ENCODE data around the gene ZNF213.

Gene ZNF213

DNA sequence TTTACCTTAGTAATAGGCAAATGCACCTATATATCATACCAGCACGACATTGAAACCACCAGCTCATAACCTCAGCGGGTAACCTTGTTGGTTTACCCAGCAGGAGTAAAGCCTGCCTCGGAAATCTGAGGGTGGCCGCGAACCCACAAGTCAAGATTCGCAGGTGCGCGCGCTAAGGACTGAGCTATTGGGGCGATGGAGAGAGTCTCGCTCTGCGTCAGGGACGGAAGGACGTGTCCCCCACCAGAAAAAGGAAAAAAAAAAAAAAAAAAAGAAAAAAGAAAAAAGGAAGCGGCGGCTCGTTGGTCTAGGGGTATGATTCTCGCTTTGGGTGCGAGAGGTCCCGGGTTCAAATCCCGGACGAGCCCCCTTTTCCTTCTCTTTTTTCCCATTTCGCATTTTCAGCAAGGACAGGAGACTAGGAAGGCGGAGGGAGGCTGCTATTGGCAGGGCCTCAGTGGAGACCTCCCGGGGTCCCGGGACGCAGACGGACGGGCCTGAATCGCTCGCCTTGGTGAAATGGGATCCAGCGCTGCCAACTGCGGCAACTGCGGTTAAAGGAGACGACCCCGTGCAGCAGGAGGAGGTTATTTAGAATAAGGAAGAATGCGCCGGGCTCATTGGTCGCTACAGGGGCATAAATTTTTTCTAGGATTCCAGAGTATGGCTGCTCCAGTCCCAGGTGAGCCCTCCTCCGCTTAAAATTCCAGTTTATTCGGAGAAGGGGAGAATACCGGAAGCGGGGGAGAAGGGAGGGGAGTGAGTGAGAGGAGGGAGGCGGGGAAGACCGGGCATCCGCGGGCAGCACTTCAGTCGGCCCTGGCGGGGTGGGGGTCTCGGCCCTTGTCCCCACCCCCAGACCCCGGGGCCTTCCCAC is 53.2 kb downstream of the ZNF213 start, which contains the start of gene OR1F1 (continued):
- no peak; the same call in 1 of the 2 replicates for TF ChIP-seq YY1 (tag by site-specific recombination; IDR thresholded peaks at IDR 0.05)
- TF ChIP-seq ZBTB48 (tag by site-specific recombination; IDR thresholded peaks at IDR 0.05) = no peak
- 0 out of 2 replicates have a peak, but pooled peaks have one; percentile 38 for TF ChIP-seq ZNF76 (tag by site-specific recombination; IDR thresholded peaks at IDR 0.05; ENCODE audit: borderline replicate concordance, low read depth)

DNA sequence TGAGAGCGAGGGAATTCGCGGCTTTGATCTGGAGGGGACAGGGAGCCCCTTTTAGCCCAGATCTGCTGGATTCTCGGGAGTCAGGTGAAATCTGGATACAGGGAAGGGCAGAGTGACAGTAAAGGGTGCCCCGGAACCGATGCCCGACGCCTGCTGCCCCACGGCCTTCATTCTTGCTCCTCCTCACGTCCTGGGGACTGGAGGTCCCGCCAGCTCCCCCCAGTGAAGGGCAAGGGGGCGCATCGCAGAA is 53.8 kb downstream of the ZNF213 start:
- ChIA-PET POLR2A (interaction anchor here (1.0 to 2.8 kb wide), 4 partner anchors 12 to 212 kb away, joined by 3 to 29 read pairs (median 6); partner anchors contain the start of genes ZNF174 and ZSCAN32), CTCF (interaction anchor here (0.6 to 1.0 kb wide), 3 partner anchors 17 to 77 kb away, joined by 3 read pairs; no protein-coding TSS in a partner anchor)
- H3K27ac ChIP-seq (ENCODE audit: extremely low read depth, low read depth, low read length) = peak overlapping the region; percentile 74; the same call in 1 of the 2 replicates
- no peaks in the 10 kb centered on the region for H3K9me3 ChIP-seq (ENCODE audit: control insufficient read depth, insufficient read depth, low read depth, low read length)
- no peaks in the 10 kb centered on the region for H3K4me1 ChIP-seq (ENCODE audit: control insufficient read depth, insufficient read depth, low read length)
- peak overlapping the region; percentile 77 for H3K4me3 ChIP-seq (ENCODE audit: low read depth, low read length)
- H3K36me3 ChIP-seq (ENCODE audit: control insufficient read depth in 2 of 2, insufficient read depth in 1 of 2, low read length in 2 of 2) = no peaks in the 10 kb centered on the region
- TF ChIP-seq ZBTB20 (tag by site-specific recombination; IDR thresholded peaks at IDR 0.05) (peak; percentile 81), ZFP41 (tag by site-specific recombination; IDR thresholded peaks at IDR 0.05; ENCODE audit: borderline replicate concordance) (no peak), HIC1 (tag by site-specific recombination; IDR thresholded peaks at IDR 0.05) (0 out of 2 replicates have a peak, but pooled peaks have one; percentile 38), ZNF544 (tag by site-specific recombination; IDR thresholded peaks at IDR 0.05) (no peak), ZNF433 (tag by site-specific recombination; IDR thresholded peaks at IDR 0.05; ENCODE audit: low read depth) (no peak), ZBTB8A (tag by site-specific recombination; IDR thresholded peaks at IDR 0.05) (peak; percentile 83), EGR2 (tag by site-specific recombination; IDR thresholded peaks at IDR 0.05; ENCODE audit: low read depth) (peak; percentile 2; the same call in 1 of the 2 replicates), ZBTB11 (tag by site-specific recombination; conservative IDR thresholded peaks at IDR 0.05; ENCODE audit: low read depth) (no peak), ZNF654 (tag by site-specific recombination; IDR thresholded peaks at IDR 0.05; ENCODE audit: low read depth) (no peak), ZSCAN30 (tag by site-specific recombination; IDR thresholded peaks at IDR 0.05) (0 out of 2 replicates have a peak, but pooled peaks have one; percentile 5), ZNF341 (tag by site-specific recombination; IDR thresholded peaks at IDR 0.05; ENCODE audit: low read depth) (peak; percentile 72), ZNF133 (tag by site-specific recombination; IDR thresholded peaks at IDR 0.05) (no peak), ZFHX2 (tag by site-specific recombination; conservative IDR thresholded peaks at IDR 0.05) (no peak), BCL11B (tag by site-specific recombination; IDR thresholded peaks at IDR 0.05; ENCODE audit: low read depth) (peak; percentile 67; the same call in 1 of the 2 replicates), ZNF266 (tag by site-specific recombination; IDR thresholded peaks at IDR 0.05; ENCODE audit: low read depth) (no peak), ZNF664 (tag by site-specific recombination; IDR thresholded peaks at IDR 0.05) (no peak), ZNF169 (tag by site-specific recombination; IDR thresholded peaks at IDR 0.05) (no peak), ZNF510 (tag by site-specific recombination; IDR thresholded peaks at IDR 0.05; ENCODE audit: insufficient replicate concordance) (no peak), ZNF48 (tag by site-specific recombination; IDR thresholded peaks at IDR 0.05) (no peak)
- TF ChIP-seq, protein P1, sequence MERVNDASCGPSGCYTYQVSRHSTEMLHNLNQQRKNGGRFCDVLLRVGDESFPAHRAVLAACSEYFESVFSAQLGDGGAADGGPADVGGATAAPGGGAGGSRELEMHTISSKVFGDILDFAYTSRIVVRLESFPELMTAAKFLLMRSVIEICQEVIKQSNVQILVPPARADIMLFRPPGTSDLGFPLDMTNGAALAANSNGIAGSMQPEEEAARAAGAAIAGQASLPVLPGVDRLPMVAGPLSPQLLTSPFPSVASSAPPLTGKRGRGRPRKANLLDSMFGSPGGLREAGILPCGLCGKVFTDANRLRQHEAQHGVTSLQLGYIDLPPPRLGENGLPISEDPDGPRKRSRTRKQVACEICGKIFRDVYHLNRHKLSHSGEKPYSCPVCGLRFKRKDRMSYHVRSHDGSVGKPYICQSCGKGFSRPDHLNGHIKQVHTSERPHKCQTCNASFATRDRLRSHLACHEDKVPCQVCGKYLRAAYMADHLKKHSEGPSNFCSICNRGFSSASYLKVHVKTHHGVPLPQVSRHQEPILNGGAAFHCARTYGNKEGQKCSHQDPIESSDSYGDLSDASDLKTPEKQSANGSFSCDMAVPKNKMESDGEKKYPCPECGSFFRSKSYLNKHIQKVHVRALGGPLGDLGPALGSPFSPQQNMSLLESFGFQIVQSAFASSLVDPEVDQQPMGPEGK (tag by site-specific recombination; IDR thresholded peaks at IDR 0.05) = peak; percentile 95
- TF ChIP-seq, protein P2, sequence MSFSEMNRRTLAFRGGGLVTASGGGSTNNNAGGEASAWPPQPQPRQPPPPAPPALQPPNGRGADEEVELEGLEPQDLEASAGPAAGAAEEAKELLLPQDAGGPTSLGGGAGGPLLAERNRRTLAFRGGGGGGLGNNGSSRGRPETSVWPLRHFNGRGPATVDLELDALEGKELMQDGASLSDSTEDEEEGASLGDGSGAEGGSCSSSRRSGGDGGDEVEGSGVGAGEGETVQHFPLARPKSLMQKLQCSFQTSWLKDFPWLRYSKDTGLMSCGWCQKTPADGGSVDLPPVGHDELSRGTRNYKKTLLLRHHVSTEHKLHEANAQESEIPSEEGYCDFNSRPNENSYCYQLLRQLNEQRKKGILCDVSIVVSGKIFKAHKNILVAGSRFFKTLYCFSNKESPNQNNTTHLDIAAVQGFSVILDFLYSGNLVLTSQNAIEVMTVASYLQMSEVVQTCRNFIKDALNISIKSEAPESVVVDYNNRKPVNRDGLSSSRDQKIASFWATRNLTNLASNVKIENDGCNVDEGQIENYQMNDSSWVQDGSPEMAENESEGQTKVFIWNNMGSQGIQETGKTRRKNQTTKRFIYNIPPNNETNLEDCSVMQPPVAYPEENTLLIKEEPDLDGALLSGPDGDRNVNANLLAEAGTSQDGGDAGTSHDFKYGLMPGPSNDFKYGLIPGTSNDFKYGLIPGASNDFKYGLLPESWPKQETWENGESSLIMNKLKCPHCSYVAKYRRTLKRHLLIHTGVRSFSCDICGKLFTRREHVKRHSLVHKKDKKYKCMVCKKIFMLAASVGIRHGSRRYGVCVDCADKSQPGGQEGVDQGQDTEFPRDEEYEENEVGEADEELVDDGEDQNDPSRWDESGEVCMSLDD (tag by site-specific recombination; IDR thresholded peaks at IDR 0.05) = no peak
- TF ChIP-seq, protein P3, sequence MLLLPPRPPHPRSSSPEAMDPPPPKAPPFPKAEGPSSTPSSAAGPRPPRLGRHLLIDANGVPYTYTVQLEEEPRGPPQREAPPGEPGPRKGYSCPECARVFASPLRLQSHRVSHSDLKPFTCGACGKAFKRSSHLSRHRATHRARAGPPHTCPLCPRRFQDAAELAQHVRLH (tag by site-specific recombination; IDR thresholded peaks at IDR 0.05) = no peak

Data from HEK293 (cell line).